ENCODE results near the gene ARHGEF7. TPM values are rescaled to one million over a fixed set of nuclear protein-coding genes. Genes with fewer than 3 reads are reported as not detected.

Gene ARHGEF7
- total RNA-seq, 4 donors from 2014 or later, result 11.5 to 57.2 (median 36.5) TPM

DNA sequence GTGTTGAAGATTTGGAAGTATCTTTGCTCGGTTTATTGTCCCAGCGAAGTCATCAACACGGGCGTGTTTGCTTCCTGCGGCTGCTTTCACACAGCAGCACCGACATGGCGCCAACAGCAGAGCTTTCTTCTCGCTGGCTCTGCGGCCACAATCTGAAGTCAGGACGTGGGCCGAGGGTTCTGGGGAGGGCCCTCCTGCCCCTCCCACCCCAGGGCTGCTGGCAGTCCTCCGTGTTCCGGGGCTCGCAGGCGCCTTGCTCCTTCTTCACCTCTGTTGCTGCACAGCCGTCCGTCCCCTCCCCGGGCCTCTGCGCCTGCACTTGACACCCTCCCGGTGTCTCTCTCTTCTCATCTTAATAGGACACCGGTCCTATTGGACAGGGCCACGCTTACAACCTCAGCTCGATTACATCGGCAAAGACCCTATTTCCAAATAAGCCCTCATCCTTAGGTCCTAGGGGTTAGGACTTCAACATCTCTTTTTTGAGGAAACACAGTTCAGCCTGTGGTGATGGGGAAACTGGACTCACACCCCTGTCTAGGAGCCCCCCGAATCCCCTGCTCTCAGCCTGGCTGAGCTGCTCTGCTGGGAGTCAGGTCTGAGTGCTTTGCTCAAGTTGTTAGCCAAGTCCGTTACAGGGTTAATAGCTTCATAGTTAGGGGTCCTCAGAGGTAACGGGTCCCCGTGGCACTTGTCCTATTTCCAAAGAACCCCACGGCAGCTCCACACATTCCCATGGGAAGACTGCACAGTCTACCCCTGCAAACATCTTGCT, 202.6 kb downstream of the ARHGEF7 start:
- no peaks in the 10 kb centered on the region for H3K4me1 ChIP-seq
- intact Hi-C loops (cut with DNase I), result no loop called here
- 90% methylated on average over 21 of the region's 29 CpGs for WGBS, 2 donors
- H3K9me3 ChIP-seq, result peaks cover 0 to 6% (median 3%) of the 10 kb centered on the region in 3 donors
- TF ChIP-seq, protein P1, sequence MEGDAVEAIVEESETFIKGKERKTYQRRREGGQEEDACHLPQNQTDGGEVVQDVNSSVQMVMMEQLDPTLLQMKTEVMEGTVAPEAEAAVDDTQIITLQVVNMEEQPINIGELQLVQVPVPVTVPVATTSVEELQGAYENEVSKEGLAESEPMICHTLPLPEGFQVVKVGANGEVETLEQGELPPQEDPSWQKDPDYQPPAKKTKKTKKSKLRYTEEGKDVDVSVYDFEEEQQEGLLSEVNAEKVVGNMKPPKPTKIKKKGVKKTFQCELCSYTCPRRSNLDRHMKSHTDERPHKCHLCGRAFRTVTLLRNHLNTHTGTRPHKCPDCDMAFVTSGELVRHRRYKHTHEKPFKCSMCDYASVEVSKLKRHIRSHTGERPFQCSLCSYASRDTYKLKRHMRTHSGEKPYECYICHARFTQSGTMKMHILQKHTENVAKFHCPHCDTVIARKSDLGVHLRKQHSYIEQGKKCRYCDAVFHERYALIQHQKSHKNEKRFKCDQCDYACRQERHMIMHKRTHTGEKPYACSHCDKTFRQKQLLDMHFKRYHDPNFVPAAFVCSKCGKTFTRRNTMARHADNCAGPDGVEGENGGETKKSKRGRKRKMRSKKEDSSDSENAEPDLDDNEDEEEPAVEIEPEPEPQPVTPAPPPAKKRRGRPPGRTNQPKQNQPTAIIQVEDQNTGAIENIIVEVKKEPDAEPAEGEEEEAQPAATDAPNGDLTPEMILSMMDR (IDR thresholded peaks at IDR 0.05), result no peak
- TF ChIP-seq POLR2A (IDR thresholded peaks at IDR 0.05), result no peak
- H3K36me3 ChIP-seq, result peaks cover 0 to 10% (median 2%) of the 10 kb centered on the region in 3 donors
- H3K4me3 ChIP-seq, result no peak overlapping the region
- no peak for DNase-seq
- H3K27ac ChIP-seq, result no peak overlapping the region
- no peaks in the 10 kb centered on the region for H3K27me3 ChIP-seq

DNA sequence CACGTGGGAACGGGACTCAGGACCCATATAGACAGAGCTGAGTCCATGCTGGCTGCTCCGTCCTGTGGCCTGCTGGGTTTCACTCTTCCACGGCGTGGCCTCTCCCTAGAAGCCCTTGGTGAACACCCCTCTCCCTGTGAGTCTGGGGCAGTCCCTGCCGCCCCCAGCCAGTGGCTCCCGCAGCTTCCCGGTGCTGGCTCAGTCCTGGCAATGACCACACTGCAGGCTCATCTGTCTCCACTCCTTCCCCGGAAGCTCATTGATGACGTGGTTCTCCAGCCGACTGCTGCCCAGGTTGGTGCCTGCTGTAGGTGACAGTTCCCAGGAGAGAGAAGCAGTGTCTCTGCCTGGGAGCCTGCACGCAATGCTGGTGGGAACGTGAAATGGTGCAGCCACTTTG, 203.3 kb downstream of the ARHGEF7 start:
- Histone ChIP-seq H3K27me3 (no peaks in the 10 kb centered on the region), H3K9me3 (no peaks in the 10 kb centered on the region), H3K4me1 (no peaks in the 10 kb centered on the region), H3K4me3 (no peak overlapping the region), H3K36me3 (peaks cover 0 to 7% (median 0%) of the 10 kb centered on the region in 3 donors), H3K27ac (no peak overlapping the region)
- intact Hi-C loops (cut with DNase I), result no loop called here
- no peak for DNase-seq
- no peak for TF ChIP-seq POLR2A (IDR thresholded peaks at IDR 0.05)
- TF ChIP-seq, protein P1 (IDR thresholded peaks at IDR 0.05), result no peak
- 87 to 94% methylated on average over 3 to 8 of the region's 13 CpGs for WGBS, 2 donors

DNA sequence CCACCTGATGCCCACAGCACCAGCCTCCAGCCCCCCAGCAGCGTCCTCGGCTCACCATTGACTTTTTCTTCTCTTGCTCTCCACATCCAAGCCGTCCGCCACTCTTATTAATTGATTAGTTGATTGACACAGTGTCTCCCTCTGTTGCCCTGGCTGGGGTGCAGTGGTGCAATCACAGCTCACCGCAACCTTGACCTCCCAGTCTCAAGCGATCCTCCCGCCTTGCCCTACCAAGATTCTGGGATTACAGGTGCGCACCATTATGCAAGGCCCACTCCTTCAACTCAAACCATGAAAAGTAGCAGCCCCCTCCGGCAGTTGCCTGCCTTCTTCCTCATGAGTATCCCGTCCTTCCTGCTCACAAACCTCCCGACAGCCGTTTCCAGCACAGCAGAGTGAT, 204.4 kb downstream of the ARHGEF7 start:
- intact Hi-C loops (cut with DNase I), result no loop called here
- DNase-seq, result no peak

DNA sequence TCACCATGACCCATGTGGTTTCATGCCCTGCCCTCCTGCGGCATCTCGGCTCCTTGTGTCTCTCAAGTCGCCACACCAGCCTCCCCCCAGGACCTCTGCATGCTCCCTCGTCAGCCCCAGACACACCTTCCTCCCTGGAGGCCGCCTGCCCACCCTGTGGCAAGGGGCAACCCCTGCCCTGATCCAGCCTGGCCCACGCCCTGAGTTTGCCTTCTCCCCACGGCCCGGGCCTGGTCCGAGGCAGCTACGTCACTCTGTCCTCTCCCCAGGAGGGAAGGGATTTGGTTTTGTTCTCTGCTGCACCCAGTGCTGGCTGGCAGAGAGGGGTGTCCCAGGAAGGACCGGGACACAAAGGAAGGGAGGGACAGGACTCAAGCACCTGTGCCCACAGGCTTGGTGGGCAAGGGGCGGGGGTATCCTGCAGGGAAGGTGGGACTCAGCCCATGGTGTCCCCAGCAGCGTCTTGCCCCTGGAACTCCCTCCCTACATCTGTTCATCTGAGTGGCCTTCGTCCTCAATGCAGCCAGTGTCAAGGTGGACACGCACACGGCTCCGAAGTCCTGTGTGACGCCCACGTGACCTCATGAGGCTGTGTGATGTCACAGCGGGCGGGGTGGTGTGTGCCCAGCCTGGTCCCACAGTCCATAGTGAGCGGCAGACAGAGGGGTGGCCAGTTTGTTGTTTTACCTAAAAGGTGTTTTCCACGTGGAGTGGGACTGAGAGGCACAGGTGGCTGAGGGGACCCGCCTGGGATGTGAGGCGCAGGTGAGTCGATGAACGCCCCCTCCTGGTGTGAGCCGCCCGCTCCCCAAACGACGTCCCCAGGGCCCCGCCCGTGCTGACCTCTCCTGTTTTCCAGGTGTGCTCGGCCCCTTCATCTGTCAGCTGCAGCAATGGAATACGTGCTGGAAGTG, 205.1 kb downstream of the ARHGEF7 start, which contains the start of gene TEX29:
TSS of gene TEX29 (plus strand) at position 645 of the 914 bp plus-strand sequence. CDS start at position 894, 249 bp downstream.
- WGBS, 2 donors, result 76 to 90% methylated on average over 10 to 13 of the region's 35 CpGs
- no peak for DNase-seq
- intact Hi-C loops (cut with DNase I), result no loop called here

More for the DNA sequence above, 204.4 kb downstream of the ARHGEF7 start:
- WGBS, 2 donors, result 90 to 95% methylated on average over 12 of the region's 12 CpGs
- H3K9me3 ChIP-seq, result no peaks in the 10 kb centered on the region
- no peaks in the 10 kb centered on the region for H3K27me3 ChIP-seq
- H3K27ac ChIP-seq, result no peak overlapping the region
- no peak for TF ChIP-seq POLR2A (IDR thresholded peaks at IDR 0.05)
- H3K4me1 ChIP-seq, result no peaks in the 10 kb centered on the region
- no peak overlapping the region for H3K4me3 ChIP-seq
- H3K36me3 ChIP-seq, result peaks cover 0 to 7% (median 0%) of the 10 kb centered on the region in 3 donors

More for the DNA sequence above, 205.1 kb downstream of the ARHGEF7 start, which contains the start of gene TEX29:
- Histone ChIP-seq H3K27me3 (no peaks in the 10 kb centered on the region), H3K27ac (no peak within 1 kb of the TSS), H3K4me1 (no peaks in the 10 kb centered on the region), H3K36me3 (peaks cover 0 to 7% (median 0%) of the 10 kb centered on the region in 3 donors), H3K4me3 (no peak within 1 kb of the TSS), H3K9me3 (no peaks in the 10 kb centered on the region)
- TF ChIP-seq POLR2A (IDR thresholded peaks at IDR 0.05), result no peak
- TF ChIP-seq, protein P1 (IDR thresholded peaks at IDR 0.05), result no peak
